ENCODE measurements around the gene SLCO3A1.

SLCO3A1 gene

DNA sequence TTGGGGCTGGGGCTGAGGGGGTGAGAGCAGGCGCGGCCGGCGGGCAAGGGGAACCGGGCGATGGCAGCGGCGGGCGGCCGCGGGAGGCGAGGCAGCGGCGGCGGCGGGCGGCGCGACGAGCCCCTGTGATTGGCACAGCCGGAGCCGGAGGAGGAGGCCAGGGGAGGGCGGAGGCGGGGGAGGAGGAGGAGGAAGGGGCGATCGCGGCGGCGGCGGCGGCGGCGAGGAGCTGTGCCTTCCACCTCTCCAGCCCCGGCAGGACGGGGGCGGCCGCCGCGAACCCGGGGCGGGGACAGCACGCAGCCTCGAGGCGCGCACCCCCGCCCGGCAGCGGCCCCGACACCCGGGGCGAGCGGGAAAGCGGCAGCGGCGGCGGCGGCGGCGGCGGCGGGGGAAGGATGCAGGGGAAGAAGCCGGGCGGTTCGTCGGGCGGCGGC lies at the start of gene SLCO3A1:
Gene SLCO3A1 (plus strand): TSS at position 198 of the 437 bp plus-strand sequence.
- DNase-seq: peak; percentile 86

DNA sequence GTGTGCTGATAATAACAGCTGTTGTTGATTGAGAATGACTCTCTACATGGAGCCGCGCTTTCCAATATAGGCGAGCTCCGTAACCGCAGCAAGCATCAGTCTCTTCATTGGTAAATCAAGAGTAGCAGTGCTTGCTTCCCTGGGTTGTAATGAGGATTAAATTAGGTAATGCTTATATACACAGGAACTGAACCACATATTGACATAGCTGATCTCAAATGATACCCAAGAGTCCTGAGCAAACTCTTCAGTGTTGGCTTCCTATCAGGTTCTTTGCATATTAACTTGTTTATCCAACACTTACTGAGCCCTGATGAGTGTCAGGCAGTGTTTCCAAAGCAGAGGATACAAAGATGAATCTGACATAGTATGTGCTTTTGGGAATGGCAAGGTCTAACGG lies 46.4 kb upstream of the SLCO3A1 start:
- DNase-seq: no peak

DNA sequence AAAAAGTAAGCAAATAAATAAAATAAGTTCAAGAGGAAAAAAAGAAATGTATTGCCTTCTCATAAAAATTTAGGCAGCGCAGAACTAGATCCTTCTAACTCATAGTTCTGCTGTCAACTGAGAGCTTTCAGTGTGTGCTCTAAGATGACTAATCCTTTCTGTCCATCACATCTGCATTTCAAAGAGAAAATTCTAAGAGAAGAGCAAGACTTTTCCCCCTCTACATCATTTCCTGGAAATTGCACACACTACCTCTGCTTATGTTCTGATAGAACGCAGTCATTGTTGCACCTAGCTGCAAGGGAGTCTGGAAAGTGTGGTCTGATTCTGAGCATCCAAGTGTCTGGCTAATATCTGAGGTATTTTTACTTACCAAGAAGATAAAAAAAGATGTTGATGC lies 39.6 kb upstream of the SLCO3A1 start:
- no peak for DNase-seq

DNA sequence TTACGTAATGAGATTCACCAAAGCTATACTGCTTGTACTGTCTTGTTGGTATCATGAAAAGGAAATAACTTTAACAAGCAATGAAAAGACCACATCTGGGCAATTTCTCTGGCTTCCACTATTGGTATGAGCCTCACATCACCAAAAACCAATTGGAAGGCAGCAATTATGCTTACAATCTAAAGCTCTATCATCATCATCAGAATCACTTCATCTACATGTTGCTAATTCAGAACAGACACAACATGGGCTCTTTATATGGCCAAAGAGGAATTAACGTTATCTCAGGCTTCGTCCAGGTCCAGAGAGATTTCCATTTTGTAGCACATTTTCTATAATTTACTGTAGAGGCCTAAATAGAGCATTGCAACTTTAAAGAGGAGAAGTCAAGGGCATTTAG lies 36.6 kb upstream of the SLCO3A1 start:
- no peak for DNase-seq

DNA sequence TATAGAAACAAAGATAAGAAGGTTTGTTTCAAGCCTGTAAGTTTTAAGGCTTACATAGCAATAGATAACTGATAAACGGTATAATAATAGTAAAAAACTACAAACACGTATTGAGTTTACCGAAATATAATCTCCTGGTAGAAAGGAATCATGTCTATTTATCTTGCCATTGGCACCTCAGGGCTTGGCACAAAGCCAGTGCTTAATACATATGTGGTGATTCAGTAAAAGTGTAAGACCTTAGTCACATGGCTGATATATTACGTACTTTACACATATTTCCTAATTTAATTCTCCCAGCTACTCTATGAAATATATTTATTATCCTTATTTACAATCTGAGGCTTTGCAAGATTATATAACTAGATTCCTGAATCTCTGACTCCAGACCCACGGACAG lies 32.0 kb upstream of the SLCO3A1 start:
- DNase-seq: no peak

DNA sequence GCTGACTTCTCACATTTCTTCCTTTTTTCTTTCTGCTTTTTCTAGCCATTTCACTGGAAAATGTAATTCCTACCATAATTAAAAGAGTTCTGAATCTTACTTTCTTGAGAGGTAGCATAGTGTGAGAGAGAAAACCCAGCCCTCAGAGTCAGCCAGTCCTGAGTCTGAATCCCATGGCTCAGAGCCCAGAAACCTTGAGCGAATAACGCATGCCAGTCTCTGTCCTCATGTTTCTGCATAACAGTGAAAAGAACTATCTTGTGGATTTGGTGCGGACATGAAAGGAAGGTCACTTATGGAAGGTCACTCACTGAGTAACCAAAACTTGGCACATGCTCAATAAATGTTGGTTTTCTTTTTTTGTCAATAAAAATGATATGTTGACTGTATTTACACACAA lies 29.3 kb upstream of the SLCO3A1 start:
- no peak for DNase-seq

DNA sequence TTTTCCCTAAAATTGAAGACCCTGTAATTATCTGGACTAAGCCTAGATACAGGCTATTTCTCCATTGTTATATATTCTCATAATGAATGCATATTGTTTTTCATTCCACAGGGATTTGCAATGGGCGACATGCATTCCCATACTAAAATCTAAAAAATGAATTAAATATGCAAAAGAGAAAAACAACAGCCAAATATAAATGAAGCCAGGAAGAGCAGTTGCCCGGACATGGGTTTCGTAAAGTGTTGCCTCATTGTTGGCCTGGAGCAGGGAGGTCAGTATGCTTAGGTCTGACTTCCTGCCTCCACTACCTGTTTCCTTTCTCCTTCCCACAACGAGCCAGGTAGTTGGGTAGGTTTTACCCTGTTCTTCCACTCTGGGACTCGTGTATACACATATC lies 27.1 kb upstream of the SLCO3A1 start:
- no peak for DNase-seq

DNA sequence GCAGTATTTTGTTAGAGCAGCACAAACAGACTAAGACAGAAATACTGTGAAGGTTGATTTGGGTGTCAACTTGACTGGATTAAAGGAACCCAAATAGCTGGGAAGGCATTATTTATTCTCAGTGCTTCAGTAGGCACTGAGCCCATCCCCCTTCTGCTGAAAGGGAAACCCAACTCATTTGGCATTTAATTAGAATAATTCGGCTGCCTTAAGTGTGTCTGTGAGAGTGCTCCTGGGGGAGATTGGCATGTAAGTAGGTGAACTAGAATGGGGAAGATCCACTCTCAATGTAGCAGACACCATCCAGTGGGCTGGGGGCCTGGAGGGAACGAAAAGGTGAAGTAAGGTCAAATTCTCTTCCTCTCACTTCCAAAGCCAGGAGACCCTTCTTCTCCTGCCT lies 20.5 kb upstream of the SLCO3A1 start:
- no peak for DNase-seq

DNA sequence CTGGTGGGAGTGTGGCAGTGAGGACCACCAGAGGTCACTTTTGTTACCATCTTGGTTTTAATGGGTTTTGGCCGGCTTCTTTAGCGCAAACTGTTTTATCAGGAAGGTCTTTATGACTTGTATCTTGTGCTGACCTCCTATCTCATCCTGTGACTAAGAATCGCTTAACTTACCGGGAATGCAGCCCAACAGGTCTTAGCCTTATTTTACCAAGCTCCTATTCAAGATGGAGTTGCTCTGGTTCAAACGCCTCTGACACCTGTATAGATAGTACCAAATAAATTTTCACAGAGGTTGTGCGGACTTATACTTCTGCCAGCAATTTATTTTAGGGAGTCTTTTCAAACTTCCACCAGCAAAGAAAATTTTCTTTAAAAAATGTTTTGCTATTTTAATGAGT lies 13.6 kb upstream of the SLCO3A1 start:
- DNase-seq: no peak

DNA sequence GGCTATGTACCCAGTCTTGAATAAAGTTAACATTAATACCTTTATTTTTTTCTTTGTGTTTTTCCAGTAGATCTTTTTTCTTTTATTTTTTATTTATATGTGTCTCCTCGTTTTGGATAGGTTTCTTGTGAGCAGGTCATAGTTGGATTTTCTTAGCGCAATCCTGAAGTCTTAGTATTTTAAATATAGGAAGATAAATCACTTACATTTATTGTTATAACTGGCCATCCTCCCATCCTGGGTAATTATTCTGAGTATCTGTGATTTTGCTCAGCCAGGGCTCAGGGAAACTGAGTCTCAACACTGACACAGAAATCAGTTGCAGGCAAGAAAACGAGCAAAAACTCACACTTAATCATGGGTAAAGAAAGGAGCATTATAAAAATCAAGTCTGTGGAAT lies 11.6 kb upstream of the SLCO3A1 start:
- no peak for DNase-seq

DNA sequence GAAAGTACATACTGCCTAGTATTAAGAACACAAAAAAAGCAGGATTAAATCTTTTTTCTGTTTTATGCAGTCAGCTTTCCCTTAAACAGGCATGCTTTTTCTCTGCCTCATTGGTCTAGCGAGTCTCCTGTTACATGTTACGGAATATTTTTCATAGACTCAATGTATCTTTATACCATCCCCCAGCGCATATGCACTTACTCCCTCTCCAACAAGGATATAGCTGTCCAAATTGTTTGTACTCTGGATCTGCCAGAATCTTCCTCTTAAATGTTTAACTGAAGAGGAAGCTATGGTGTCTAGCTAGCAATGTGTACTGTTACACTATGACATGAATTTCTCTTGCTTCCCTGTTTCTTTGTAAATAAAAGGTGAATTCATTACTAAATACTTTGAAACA lies 9.2 kb upstream of the SLCO3A1 start:
- DNase-seq: no peak

DNA sequence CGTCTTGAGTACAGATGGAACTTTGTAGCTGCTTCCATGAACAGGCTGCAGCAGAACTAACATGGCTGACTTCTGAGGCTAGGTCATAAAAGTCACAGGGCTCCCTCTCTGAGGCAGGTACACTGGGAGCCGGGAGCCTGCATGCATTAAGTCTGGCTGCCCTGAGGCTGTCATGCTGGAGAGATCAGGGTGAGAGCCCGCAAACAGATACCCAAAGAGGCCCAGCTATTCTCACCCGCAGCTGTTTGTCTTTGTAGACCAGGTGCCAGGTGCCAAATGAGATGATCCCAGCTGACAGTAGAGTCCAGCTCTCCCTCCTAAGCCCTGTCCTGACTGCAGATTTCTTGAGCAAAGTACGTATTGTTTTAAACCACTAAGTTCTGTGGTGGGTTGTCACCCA lies 8.6 kb upstream of the SLCO3A1 start:
- DNase-seq: no peak

DNA sequence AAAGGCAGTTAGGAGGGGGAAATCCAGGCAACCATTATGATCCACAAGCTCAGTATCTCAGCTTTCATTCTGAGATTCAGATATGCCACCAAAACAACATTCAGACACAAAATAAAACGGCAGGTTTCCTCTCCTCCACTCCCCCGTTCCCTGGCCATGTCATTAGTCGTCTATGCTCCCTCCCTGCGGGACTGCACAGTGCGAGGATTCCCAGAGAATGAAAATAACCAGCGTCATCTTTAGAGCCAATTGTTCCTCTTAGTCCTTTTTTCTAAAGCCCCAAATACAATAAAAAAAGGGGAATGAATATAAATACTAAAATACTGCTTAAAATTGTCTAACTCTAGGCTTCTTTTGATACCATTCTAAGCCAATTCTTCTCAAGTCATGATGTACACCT lies 7.8 kb upstream of the SLCO3A1 start:
- DNase-seq: no peak

DNA sequence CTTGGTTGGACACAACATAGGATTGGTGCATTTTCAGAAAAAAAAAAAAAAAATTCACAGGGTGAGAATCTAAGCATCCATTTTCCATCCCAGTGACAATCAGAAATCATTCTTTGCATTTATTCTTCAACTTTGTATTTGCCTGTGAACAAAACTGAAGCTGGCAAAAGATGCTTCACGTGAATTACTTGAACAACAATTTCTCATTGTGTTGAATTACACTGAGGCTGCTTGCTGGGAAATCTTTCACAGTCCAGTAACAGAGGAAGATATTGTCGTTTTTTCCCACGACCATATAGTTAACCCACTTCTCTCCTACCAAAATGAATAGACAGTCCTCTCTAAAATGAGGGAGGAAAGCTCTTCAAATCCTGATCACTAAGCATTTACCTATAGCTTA lies 4.3 kb upstream of the SLCO3A1 start:
- no peak for DNase-seq

DNA sequence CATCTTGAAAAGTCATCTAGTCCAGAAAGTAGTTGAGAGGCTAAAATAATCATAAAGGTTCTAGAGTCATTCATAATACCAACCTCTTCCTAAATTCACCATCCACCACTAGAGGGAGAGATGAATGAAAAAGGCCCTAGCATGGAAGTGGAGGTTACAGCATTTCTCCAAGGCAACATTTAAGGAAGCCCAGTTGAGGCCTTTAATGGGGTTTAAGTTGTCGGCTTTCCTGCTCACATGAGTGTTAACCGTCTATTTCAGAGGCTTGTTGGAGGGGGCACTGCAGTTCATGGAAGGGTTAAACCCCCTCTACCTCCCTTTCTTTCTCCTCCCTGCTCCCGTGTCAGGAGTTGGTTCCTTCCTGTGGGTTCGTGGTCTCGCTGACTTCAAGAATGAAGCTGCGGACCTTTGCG lies 3.8 kb upstream of the SLCO3A1 start:
- peak; percentile 53 for DNase-seq

DNA sequence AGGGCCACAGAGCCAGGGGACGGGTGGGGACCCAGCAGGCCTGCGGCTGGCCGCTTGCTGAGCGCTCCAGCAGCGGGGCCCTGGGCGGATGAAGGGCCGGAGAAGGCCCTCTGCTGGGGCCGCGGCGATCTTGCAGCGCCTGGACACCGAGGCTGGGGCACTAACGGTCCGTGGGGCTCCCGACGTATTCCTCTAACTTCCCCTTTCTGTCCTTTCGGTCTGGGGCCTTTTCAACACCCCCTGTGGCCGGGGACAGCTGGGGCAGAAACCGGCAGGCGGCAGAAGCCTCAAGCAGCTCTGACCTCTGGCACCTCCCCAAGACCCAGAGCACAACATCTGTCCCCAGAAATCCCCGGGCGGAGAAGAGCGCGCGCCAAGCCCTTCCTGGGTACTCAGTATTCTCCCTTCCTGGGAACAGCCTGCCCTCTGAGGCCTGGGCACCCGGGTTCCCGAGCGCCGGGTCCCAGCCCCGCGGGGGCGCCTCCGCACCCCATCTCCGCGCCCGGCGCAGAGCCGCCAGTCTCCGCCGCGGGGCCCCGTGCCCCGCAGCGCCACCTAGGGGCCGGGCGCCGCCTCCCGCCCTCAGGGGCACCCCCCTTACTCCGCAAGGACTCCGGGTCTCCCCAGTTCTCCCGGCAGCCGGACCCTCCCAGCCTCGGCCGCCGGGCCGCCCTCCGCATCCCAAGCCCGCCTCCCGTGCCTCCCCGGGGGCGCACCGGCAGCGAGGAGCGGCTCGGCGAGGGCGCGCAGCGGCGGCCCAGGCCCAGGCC lies 582 bp upstream of the SLCO3A1 start:
- DNase-seq: peak; percentile 87

DNA sequence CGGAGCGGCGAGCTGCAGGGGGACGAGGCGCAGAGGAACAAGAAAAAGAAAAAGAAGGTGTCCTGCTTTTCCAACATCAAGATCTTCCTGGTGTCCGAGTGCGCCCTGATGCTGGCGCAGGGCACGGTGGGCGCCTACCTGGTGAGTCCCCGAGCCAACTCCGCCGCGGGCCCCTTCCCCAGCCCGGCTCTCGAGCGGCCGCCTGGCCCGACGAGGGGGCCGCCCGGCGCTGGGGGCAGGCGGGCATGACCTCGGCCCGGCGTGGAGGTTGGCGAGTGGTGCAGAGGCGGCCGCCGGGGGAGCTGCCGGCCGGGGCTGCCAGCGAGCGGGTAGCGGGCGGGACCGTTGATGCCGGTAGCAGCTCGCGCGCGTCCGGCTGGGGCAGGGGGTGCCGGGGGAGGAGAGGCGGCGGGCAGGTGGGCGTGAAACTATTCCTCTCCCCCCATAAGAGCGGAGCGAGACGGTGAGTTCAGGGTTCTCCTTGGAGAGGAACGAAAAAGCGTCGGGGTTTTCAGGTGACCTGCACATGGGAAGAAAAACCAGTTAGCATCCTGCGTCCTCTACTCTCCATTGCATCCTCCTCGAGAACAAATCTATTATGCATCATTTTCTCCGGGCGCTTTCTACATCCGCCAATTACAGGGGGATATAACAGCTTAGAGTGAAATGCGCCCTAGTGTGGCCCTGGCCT lies 585 bp downstream of the SLCO3A1 start:
- peak; percentile 75 for DNase-seq

DNA sequence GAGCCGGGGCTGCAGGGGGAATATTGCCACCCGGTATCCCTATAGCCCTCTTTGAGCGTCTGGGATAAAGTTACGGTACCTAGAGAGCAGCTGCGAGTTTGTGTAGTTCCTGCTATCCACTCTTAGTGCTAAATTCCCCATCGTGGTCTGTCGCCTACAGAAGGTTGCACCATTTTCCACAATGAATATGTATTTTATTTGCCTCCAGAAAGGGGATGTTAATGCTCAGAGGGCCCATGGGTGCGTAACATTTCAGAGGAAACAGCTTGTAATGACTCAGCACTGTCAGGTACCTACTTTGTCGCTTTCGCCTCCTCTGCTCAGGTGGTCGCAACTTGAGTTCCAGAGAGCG lies 1.1 kb downstream of the SLCO3A1 start:
- DNase-seq: no peak

DNA sequence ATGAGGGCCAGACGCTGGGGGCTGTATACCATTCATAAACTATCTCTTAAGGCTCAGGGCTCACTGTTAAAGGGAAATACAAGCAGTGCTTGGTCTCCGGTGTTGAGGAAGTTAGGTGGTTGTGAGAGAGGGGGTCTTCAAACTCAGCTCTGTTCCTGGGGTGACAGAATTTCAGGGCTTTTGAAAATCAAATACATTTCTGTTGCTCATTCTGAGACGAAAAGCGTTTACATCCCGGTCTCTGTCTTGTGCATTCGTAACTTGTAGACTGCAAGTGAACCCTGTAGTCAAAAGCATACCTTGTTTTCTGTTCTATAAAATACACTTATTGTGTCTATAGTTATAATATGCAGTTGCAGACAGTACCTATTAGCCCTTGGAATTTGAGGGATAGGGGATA lies 1.7 kb downstream of the SLCO3A1 start:
- no peak for DNase-seq

DNA sequence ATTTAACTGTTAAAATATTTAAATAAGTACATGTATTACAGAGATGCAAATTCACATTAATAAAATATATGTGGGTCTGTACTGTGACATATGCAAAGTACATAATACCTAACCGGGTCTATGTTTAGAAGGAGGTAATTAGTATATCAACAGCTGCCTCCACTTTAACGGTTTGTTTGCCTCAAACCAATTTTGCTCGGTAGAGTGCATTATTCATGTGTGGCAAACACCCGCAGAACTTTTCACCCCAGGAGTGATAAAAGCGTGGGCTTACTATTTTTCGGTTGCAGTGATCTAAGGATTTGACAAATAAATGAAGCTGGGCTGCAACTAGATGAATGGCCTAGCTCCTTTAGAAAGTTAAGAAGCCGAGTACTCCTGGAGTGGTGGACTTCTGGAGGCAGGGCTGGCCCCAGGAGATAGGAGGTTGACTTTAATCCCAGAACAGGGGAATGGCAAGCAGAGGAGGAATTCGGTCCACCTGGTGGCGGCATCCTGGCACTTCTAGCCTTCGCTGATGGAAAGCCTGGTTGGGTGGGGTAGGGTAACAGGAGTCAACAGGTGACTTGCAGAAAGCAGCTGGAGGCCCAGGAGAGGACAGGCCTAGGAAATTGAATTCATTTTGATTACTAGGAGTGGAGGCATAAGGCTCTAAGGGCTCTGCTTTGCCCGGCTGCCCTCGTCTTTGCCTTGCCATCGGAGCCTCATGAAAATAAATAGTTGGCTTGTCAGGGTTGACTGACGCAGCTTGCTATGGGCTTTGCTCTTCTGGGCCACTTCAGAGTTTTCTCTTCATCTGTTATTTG lies 2.4 kb downstream of the SLCO3A1 start:
- DNase-seq: no peak

DNA sequence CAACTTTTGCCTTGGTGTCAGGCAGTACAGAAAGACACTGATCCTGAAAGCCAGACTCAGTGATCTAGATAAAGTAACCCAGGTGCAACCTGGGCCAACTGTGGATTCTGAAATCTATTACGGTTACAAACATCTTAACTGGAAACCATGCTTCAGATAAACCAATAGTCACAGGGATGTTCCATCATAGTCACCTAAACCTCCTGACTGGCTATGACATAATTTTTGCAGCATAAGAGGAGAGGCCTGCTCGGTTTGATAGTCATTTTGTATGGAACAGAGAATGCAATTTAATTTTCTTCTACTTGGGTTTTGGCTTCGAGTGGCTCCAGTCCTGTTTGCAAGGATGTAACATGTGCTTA lies 3.7 kb downstream of the SLCO3A1 start:
- no peak for DNase-seq

DNA sequence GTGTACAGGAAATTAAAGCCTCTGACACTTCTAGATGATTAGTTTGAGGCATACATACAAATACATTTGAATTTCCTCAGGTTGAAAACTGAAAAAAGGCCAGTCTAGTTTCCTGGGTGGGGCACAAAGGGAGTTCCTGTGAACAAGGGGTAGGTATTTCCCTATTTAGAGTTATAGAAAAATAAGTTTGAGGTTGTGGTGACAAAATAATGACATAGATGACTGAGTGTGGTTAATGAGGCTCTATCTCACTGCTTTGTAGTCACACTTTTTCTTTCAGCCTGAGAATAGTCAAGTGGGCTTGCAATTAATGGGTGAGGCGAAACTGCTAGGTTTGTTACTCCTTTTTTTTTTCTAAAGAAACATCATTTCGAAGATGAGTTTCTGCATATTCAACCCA lies 4.3 kb downstream of the SLCO3A1 start:
- DNase-seq: no peak

DNA sequence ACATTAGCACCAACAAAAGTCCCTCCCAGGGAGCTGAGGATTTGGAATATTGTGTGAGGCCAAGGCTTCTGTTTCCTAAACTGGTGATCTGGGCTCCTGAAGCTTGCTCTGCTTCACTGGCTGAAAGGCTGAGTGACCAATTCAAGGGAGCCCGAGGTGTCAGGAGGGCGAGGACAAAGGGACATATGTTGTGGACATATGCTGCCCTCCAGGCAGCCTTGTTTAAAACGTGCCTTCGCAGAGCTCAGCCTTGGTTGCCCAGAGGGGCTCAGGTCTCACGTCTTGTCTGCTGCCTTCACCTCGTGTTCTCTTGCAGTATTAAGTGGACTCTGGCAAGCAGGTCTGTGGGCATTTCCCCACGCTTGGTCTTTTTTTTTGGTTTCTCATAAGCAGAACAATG lies 7.0 kb downstream of the SLCO3A1 start:
- DNase-seq: peak; percentile 35

DNA sequence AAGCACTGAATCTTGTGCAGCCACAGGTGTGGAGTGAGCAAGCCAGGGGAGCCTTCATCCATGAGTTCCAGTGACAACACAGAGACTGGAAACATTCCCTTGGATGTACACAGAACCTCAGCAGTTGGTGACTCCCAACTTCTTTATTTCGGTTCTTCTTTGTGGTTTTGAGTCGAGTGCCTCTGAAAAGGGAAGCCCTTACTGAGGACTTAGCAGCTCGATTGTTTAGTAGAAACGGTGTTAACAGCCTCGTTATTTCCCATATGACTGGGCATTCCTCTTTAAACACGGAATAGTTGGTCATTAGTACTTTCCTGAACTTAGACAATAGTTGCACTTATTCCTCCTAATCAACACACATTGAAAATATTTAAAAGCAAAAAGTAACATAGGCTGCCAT lies 7.7 kb downstream of the SLCO3A1 start:
- DNase-seq: no peak

Measured in eye (tissue), 1 donor.